G401 (cell line): ENCODE measurements around the gene PODXL2. TPM values are rescaled to one million over a fixed set of nuclear protein-coding genes. Genes with fewer than 3 reads are reported as not detected.
A peak's percentile ranks its signal among the peaks of the same experiment; 100 is the strongest.
"Not testable (repeated sequence)": the region's sequence is repeated elsewhere in the genome, so short reads cannot be mapped to it uniquely, and the experiment has no call there.

Experiments
- DNase-seq: peaks from one replicate; pipeline ENCODE4 v3.0.0-alpha.2; 2015; ENCODE audit warnings: low spot score
- in situ Hi-C: cut with HindIII; loops from 2 replicates; pipeline ENCODE4 v1.10.0; 2016; ENCODE audit warnings: low sequenced_read_pairs, mixed read lengths
- total RNA-seq: library from RNA; depleted of rRNA; stranded (reverse); fragments of >200 nt; shearing (Covaris generic); gene quantifications from 2 replicates; pipeline ENCODE4 v1.2.3, GENCODE V29; 2014

Gene PODXL2
- total RNA-seq, 1 experiment from 2014 or later: 66.7 TPM

- no peak for DNase-seq
- in situ Hi-C loops: no loop called here
These were observed 24.3 kb upstream of the PODXL2 start for GRCh38 chr3:127604546-127605165.

- in situ Hi-C loops, DNase-seq: not testable (repeated sequence)
These were observed 23.4 kb upstream of the PODXL2 start for GRCh38 chr3:127605547-127605946.

- in situ Hi-C loops: no loop called here
- DNase-seq: no peak
These were observed 22.7 kb upstream of the PODXL2 start for GRCh38 chr3:127606086-127606805.

GRCh38 chr3:127606981-127607595 is 21.9 kb upstream of the PODXL2 start:
- in situ Hi-C loops: no loop called here
- no peak for DNase-seq

- in situ Hi-C loops: no loop called here
- DNase-seq: no peak
These were observed 21.2 kb upstream of the PODXL2 start for GRCh38 chr3:127607675-127608361.

GRCh38 chr3:127608362-127608718 is 20.6 kb upstream of the PODXL2 start:
- no peak for DNase-seq
- in situ Hi-C loops: no loop called here

GRCh38 chr3:127610105-127610504 is 18.9 kb upstream of the PODXL2 start:
- DNase-seq: no peak
- in situ Hi-C loops: no loop called here

- no peak for DNase-seq
- in situ Hi-C loops: no loop called here
These were observed 17.7 kb upstream of the PODXL2 start for GRCh38 chr3:127611251-127611650.

- DNase-seq: peak; percentile 75
- in situ Hi-C loops: no loop called here
These were observed 16.0 kb upstream of the PODXL2 start for GRCh38 chr3:127612966-127613365.

- in situ Hi-C loops: no loop called here
- DNase-seq: peak; percentile 80
These were observed 15.6 kb upstream of the PODXL2 start for GRCh38 chr3:127613406-127613805.

- in situ Hi-C loops: no loop called here
- no peak for DNase-seq
These were observed 13.9 kb upstream of the PODXL2 start for GRCh38 chr3:127614928-127615589.

- no peak for DNase-seq
- in situ Hi-C loops: no loop called here
These were observed 13.2 kb upstream of the PODXL2 start for GRCh38 chr3:127615631-127616305.

GRCh38 chr3:127616836-127617605 is 12.0 kb upstream of the PODXL2 start:
- no peak for DNase-seq
- in situ Hi-C loops: no loop called here

- in situ Hi-C loops: no loop called here
- no peak for DNase-seq
These were observed 10.1 kb upstream of the PODXL2 start for GRCh38 chr3:127618891-127619290.

- in situ Hi-C loops: no loop called here
- no peak for DNase-seq
These were observed 8.2 kb upstream of the PODXL2 start for GRCh38 chr3:127620637-127621375.

- DNase-seq: no peak
- in situ Hi-C loops: no loop called here
These were observed 7.0 kb upstream of the PODXL2 start for GRCh38 chr3:127622031-127622430.

- in situ Hi-C loops: no loop called here
- DNase-seq: no peak
These were observed 6.0 kb upstream of the PODXL2 start for GRCh38 chr3:127622772-127623576.
